Transverse colon (tissue), 4 donors: ENCODE data around the gene NUP210.

Experiments
- CTCF ChIP-seq, 5 experiments: fragments of 200-600 bp in 3 of 5; fragments of 450-650 bp in 2 of 5; sonication (generic) in 3 of 5; IDR thresholded peaks; 1 replicate in 2 of 5; 2 replicates in 3 of 5; pipeline ENCODE4 v1.5.1; 2016 to 2017; ENCODE audit warnings: antibody characterized with exemption in 5 of 5, inconsistent platforms in 3 of 5, mild to moderate bottlenecking in 2 of 5, moderate library complexity in 1 of 5
- EP300 ChIP-seq: sonication (generic); formaldehyde crosslinking; IDR thresholded peaks from one replicate; pipeline ENCODE4 v1.6.1; 2017; ENCODE audit warnings: antibody characterized with exemption, low read depth
- POLR2A ChIP-seq: fragments of 450-650 bp; IDR thresholded peaks from one replicate; pipeline ENCODE4 v1.6.1; 2016; ENCODE audit warnings: antibody characterized with exemption, mild to moderate bottlenecking, moderate library complexity
- POLR2AphosphoS5 ChIP-seq, 3 donors: sonication (generic); formaldehyde crosslinking; IDR thresholded peaks; one replicate each; pipeline ENCODE4 v1.6.1; 2016; ENCODE audit warnings: antibody characterized with exemption in 3 of 3

- TF ChIP-seq POLR2A (no peak), CTCF (IDR thresholded peaks at IDR 0.05) (no peak), POLR2AphosphoS5 (IDR thresholded peaks at IDR 0.05) (no peak), EP300 (no peak)
These were observed 40.2 kb upstream of the NUP210 start for GRCh38 chr3:13460341-13460736.
